GM21529 (cell line): ENCODE results near the gene APOL6.
"Not testable (repeated sequence)": the region's sequence is repeated elsewhere in the genome, so short reads cannot be mapped to it uniquely, and the experiment has no call there.

Experiments used
- ATAC-seq: cut with Tn5 transposase; IDR thresholded peaks from one replicate; pipeline ENCODE4 v1.9.1; 2021; ENCODE audit not compliant: unreplicated experiment

APOL6 gene

GRCh38 chr22:35674335-35674734 lies 26.1 kb downstream of the APOL6 start:
- no peak for ATAC-seq

DNA sequence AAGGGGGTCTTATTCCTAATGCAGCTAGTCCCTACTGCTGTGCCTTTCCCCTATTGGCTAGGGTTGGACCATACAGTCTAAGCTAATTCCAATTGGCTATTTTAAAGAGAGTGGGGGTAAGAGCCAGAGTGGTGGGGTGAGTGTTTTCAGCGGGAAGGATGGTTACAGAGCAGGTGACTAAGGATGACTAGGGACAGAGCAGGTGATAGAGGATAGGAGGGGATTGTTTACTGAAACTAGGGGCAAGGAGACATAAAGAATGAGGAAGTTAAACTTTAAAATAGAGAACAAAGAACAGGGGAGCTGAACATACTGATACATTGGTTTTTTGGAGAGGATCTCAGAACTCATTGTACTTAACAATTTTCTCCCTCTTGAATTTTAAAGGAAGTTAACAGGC lies 27.8 kb downstream of the APOL6 start:
- not testable (repeated sequence) for ATAC-seq

GRCh38 chr22:35677460-35678187 lies 29.4 kb downstream of the APOL6 start:
- no peak for ATAC-seq

- no peak for ATAC-seq
Measured at GRCh38 chr22:35678836-35679235, 30.6 kb downstream of the APOL6 start.

DNA sequence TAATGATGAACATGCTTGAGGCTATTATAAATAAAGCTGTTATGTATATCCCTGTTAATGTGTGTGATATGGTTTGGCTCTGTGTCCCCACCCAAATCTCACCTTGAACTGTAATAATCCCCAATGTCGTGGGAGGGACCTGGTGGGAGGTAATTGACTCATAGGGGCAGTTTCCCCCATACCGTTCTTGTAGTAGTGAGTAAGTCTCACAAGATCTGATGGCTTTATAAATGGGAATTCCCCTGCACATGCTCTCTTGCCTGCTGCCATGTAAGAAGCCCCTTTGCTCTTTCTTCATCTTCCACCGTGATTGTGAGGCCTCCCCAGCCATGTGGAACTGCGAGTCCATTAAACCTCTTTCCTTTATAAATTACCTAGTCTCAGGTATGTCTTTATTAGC lies 31.2 kb downstream of the APOL6 start:
- not testable (repeated sequence) for ATAC-seq

GRCh38 chr22:35681454-35682052 lies 33.3 kb downstream of the APOL6 start:
- ATAC-seq, result no peak

- ATAC-seq, result no peak
Measured at GRCh38 chr22:35683560-35683959, 35.3 kb downstream of the APOL6 start.

DNA sequence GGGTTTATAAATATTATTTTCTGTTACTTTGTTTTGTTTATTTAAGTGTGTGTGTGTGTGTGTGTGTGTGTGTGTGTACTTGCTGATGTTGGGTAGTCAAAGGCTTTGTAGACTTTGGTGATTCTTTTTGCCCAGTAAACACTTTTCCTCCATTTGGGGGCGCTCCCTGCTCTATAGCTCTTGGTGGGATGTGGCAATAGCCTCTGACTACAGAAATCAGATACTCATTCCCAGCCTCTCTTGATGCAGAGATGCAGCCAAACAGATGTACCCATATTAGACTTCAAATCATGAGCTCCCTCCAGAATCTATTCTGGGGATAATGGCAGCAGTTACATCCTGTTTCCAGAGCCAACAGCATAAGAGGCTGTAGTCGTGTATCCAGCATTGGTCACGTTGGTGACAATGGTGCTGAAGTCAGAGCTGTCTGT lies 36.0 kb downstream of the APOL6 start:
- ATAC-seq, result no peak

- ATAC-seq, result no peak
Measured at GRCh38 chr22:35684732-35685131, 36.5 kb downstream of the APOL6 start.

DNA sequence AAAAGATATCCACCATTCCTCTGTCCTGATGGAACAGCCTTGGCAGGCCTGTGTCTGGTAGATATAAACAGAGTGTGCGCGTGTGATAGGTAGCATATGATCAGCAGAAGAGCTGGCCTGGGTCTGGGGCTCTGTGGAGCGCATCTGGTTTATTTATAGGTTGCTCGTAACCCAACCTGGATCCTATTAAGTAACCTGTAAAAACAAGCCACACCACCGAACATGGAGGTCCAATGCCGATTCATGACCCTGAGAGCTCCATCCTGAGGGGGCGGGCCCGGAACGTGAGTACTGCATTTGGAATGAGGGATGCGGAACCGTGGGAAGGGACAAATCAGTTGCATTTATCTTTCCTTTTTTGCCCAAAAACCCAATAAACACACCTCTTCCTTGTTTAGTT lies 37.5 kb downstream of the APOL6 start:
- no peak for ATAC-seq

- no peak for ATAC-seq
Measured at GRCh38 chr22:35686298-35686697, 38.1 kb downstream of the APOL6 start.

GRCh38 chr22:35687461-35687860 lies 39.2 kb downstream of the APOL6 start:
- no peak for ATAC-seq

- no peak for ATAC-seq
Measured at GRCh38 chr22:35688913-35689675, 40.8 kb downstream of the APOL6 start.

DNA sequence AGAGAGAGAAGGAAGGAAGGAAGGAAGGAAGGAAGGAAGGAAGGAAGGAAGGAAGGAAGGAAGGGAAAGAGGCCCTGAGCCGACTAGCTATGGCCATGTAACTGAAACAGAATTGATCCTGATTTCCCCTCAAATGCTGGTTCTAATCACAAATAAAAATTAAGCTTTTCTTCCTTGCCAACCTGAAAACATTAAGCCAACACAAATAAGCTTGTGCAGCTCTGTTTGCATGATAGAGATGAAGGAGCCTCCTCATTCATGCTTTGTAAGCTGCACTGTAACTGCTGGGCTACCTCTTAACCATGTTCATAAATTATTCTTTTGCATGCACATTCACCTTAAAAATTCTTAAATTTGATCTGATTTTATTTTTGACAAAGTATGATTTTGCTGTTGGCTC lies 41.8 kb downstream of the APOL6 start:
- no peak for ATAC-seq

DNA sequence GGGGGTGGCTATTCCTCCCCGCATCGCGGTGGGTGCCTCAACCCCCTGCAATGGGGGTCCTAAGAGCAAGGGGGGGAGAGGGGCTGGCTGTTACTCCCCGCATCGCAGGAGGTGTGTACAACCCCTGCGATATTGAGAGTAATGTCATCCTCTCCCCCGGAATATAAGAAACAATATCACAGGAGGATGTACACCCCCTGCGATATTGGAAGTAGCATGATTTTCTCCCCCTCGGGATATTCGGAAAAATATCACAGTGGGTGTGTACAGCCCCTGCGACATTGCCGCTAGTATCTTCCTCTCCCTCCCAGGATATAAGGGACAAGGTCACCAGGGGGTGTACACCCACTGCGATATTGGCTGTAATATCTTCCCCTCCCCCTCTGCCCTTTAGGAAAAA lies 47.0 kb downstream of the APOL6 start:
- ATAC-seq, result no peak

- no peak for ATAC-seq
Measured at GRCh38 chr22:35697142-35697541, 48.9 kb downstream of the APOL6 start.

DNA sequence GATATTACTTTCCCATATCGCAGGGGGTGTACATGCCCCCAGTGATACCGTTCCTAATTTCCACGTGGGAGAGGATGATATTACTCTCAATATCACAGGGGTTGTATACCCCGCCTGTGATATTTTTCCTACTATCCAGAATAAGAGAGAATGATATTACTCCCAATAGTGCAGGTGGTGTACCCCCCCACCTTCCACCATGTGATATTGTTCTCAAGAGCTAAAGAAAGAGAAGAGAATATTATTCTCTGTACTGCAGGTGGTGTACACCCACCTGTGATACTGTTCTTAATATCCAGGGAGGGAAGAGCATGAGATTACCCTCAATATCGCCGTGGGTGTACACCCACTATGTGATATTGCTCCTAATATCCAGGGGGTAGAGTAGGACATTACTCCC lies 51.6 kb downstream of the APOL6 start:
- ATAC-seq, result not testable (repeated sequence)

DNA sequence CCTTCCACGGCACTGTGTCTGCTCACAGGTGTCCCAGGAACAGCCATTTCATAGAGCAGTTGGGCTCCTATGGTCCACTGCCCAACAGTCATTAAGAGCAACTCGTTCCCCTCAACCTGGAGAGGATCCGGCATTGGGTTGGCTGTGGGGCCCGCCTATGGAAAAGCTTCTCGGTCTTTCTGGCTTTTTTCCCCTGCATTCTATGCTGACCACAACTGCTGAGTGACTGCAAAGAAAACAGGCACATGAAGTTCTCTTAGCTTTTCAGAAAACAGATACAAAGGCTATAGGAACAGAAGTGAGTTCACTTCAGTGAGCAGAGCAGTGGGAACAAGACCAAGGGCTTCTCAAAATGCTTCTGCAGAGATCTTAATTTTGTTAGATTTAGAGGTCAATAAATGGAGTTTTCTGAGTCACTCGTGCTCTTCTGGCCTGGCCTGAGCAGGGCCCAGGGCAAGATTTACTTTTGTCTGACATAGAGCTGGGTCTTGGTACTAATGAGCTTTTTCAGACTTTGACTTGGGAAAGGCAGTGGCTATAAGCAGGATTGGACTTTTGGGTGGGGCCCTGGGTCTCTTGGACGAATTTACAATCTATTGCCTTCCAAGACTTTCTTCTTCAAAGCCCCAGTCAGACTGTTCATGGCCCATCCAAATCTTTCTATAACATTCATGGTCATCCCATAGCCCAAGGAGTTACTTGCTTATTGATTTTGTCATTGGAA lies 55.8 kb downstream of the APOL6 start:
- no peak for ATAC-seq

DNA sequence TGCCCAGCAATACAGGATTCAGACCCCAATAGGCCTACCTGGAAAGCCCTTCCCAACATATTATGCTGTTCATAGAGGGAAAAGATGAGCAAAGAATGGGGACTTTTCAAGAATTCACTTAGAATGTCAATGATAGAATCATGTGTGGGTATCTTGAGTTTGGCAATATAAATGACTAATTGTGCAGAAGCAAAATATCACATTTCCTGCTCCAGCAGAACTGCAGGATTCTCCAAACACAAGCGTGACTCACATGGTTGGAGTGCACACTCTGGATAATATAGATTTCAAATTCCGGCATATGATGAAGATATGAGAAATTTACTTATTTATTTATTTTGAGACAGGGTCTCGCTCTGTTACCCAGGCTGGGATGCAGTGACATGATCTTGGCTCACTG lies 56.9 kb downstream of the APOL6 start:
- no peak for ATAC-seq

GRCh38 chr22:35708453-35708852 lies 60.2 kb downstream of the APOL6 start:
- no peak for ATAC-seq

GRCh38 chr22:35708917-35709316 lies 60.7 kb downstream of the APOL6 start:
- no peak for ATAC-seq
